Mesothelial cell of epicardium (in vitro differentiated cells): ENCODE results near the gene BBS9. TPM values are rescaled to one million over a fixed set of nuclear protein-coding genes. Genes with fewer than 3 reads are reported as not detected.
A peak's percentile ranks its signal among the peaks of the same experiment; 100 is the strongest.
"Not testable (repeated sequence)": the region's sequence is repeated elsewhere in the genome, so short reads cannot be mapped to it uniquely, and the experiment has no call there.

Source experiments
- DNase-seq, 2 experiments: peaks; one replicate each; pipeline ENCODE4 v3.0.0; 2021; ENCODE audit warnings: low spot score in 2 of 2; ENCODE audit not compliant: unreplicated experiment in 2 of 2
- H3K27ac Mint-ChIP-seq: 2 replicates; pipeline ENCODE4 v1.8.0; 2021; ENCODE audit warnings: mixed read lengths
- H3K27me3 Mint-ChIP-seq: 2 replicates; pipeline ENCODE4 v1.8.0; 2021; ENCODE audit warnings: low read depth, mixed read lengths
- H3K36me3 Mint-ChIP-seq: 2 replicates; pipeline ENCODE4 v1.8.0; 2021; ENCODE audit warnings: mixed read lengths
- H3K4me1 Mint-ChIP-seq: 2 replicates; pipeline ENCODE4 v1.8.0; 2021; ENCODE audit warnings: mixed read lengths
- H3K4me3 Mint-ChIP-seq: 2 replicates; pipeline ENCODE4 v1.8.0; 2021; ENCODE audit warnings: mild to moderate bottlenecking, moderate library complexity, mixed read lengths
- H3K9me3 Mint-ChIP-seq: 2 replicates; pipeline ENCODE4 v1.8.0; 2021; ENCODE audit warnings: mixed read lengths
- total RNA-seq: library from RNA; stranded (reverse); gene quantifications from 3 replicates; pipeline ENCODE4 v1.2.1, GENCODE V29; 2021
- TF ChIP-seq, protein P1 (sequence below): fragments of 200-600 bp; sonication (generic); IDR thresholded peaks from one replicate; pipeline ENCODE4 v1.5.0; 2021; ENCODE audit warnings: antibody characterized with exemption; ENCODE audit not compliant: unreplicated experiment

Gene BBS9
- total RNA-seq, 1 donor from 2014 or later: 26.9 TPM

DNA sequence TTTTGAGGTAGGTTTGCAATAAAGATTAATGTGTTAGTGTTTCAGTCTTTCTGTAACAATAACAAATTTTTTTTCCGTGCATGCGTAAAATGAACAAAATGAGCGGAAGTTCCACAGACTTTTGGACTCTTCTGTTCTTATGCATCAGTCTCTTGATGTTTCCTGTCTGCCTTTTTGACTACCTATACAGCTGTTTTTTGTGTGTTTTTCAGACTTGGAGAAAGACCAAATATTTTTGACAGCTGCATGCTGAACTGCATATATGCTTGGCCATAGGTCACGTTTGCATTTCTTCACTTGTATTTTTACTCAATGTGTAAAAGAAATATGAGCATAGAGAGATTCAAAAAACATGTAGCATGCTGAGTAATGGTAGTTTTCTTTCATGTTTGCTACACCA, 119.3 kb downstream of the BBS9 start:
- peaks cover 20% of the 10 kb centered on the region for H3K4me1 Mint-ChIP-seq
- no peak for DNase-seq
- TF ChIP-seq, protein P1, sequence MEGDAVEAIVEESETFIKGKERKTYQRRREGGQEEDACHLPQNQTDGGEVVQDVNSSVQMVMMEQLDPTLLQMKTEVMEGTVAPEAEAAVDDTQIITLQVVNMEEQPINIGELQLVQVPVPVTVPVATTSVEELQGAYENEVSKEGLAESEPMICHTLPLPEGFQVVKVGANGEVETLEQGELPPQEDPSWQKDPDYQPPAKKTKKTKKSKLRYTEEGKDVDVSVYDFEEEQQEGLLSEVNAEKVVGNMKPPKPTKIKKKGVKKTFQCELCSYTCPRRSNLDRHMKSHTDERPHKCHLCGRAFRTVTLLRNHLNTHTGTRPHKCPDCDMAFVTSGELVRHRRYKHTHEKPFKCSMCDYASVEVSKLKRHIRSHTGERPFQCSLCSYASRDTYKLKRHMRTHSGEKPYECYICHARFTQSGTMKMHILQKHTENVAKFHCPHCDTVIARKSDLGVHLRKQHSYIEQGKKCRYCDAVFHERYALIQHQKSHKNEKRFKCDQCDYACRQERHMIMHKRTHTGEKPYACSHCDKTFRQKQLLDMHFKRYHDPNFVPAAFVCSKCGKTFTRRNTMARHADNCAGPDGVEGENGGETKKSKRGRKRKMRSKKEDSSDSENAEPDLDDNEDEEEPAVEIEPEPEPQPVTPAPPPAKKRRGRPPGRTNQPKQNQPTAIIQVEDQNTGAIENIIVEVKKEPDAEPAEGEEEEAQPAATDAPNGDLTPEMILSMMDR: no peak
- H3K27me3 Mint-ChIP-seq: no peaks in the 10 kb centered on the region
- H3K36me3 Mint-ChIP-seq: peaks cover 2% of the 10 kb centered on the region
- H3K27ac Mint-ChIP-seq: no peak overlapping the region
- peaks cover 4% of the 10 kb centered on the region for H3K9me3 Mint-ChIP-seq
- H3K4me3 Mint-ChIP-seq: no peak overlapping the region

GRCh38 chr7:33250421-33250871, 121.1 kb downstream of the BBS9 start:
- TF ChIP-seq, protein P1: no peak
- Mint-ChIP-seq H3K9me3 (peaks cover 4% of the 10 kb centered on the region), H3K4me3 (no peak overlapping the region), H3K27ac (peak overlapping the region; percentile 2), H3K36me3 (peaks cover 2% of the 10 kb centered on the region), H3K4me1 (peaks cover 20% of the 10 kb centered on the region), H3K27me3 (no peaks in the 10 kb centered on the region)
- DNase-seq: no peak

- Mint-ChIP-seq H3K4me3 (no peak overlapping the region), H3K27me3 (no peaks in the 10 kb centered on the region), H3K4me1 (peaks cover 20% of the 10 kb centered on the region), H3K9me3 (peaks cover 4% of the 10 kb centered on the region), H3K36me3 (peaks cover 2% of the 10 kb centered on the region), H3K27ac (no peak overlapping the region)
- no peak for DNase-seq
- TF ChIP-seq, protein P1: no peak
Measured at GRCh38 chr7:33251301-33251700, 121.9 kb downstream of the BBS9 start.

DNA sequence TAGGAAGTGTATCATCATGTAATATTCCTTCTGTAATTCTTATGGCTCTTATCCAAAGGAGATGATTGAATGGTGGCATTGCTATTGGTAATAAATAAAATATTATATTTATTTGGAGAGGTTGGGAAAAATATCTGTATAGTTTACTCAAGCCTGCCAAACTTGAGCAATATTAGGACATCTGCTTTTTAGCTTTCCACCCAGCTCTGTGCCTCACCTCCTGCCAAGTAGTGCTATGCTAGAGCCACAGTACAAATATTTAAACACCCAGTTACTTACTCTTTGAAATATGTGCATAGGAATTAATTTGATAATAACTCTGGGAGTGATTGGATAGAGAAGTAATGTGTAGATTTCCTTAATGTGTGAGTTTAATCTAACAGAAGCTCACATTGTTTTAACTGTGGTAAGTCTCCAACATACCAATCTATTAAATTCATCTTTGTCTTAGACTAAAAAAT, 129.2 kb downstream of the BBS9 start:
- Mint-ChIP-seq H3K27ac (no peak overlapping the region), H3K9me3 (no peaks in the 10 kb centered on the region), H3K4me3 (no peak overlapping the region), H3K27me3 (no peaks in the 10 kb centered on the region), H3K4me1 (no peaks in the 10 kb centered on the region), H3K36me3 (no peaks in the 10 kb centered on the region)
- DNase-seq: no peak
- TF ChIP-seq, protein P1: no peak

- Mint-ChIP-seq H3K36me3 (no peaks in the 10 kb centered on the region), H3K4me1 (no peaks in the 10 kb centered on the region), H3K9me3 (no peaks in the 10 kb centered on the region), H3K27me3 (no peaks in the 10 kb centered on the region), H3K4me3 (no peak overlapping the region), H3K27ac (no peak overlapping the region)
- TF ChIP-seq, protein P1: no peak
- no peak for DNase-seq
Measured at GRCh38 chr7:33261585-33261984, 132.2 kb downstream of the BBS9 start.

- DNase-seq: no peak
- Mint-ChIP-seq H3K4me1 (no peaks in the 10 kb centered on the region), H3K4me3 (no peak overlapping the region), H3K9me3 (no peaks in the 10 kb centered on the region), H3K27ac (no peak overlapping the region), H3K36me3 (no peaks in the 10 kb centered on the region), H3K27me3 (no peaks in the 10 kb centered on the region)
- TF ChIP-seq, protein P1: no peak
Measured at GRCh38 chr7:33262476-33262875, 133.1 kb downstream of the BBS9 start.

DNA sequence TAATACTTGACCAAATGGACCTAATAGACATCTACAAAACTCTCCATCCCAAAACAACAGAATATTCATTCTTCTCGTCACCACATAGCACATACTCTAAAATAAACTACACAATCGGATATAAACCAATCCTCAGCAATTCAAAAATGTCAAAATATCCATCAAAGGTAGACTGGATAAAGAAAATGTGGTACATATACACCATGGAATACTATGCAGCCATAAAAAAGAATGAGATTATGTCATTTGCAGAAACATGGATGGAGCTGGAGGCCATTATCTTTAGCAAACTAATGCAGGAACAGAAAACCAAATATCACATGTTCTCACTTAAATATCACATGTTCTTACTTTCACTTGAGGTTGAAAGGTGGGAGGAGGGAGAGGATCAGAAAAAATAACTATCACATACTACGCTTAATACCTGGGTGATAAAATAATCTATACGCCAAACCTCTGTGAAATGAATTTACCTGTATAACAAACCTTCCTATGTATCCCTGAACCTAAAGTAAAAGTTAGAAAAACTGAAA, 142.5 kb downstream of the BBS9 start:
- not testable (repeated sequence) for H3K27me3 Mint-ChIP-seq, DNase-seq, H3K4me3 Mint-ChIP-seq, H3K27ac Mint-ChIP-seq, H3K4me1 Mint-ChIP-seq
- H3K9me3 Mint-ChIP-seq: peaks cover 26% of the 10 kb centered on the region
- peaks cover 34% of the 10 kb centered on the region for H3K36me3 Mint-ChIP-seq
